ENCODE measurements around the gene PGA4. TPM values are rescaled to one million over a fixed set of nuclear protein-coding genes. Genes with fewer than 3 reads are reported as not detected.

Gene PGA4
- total RNA-seq, 1 experiment from 2014 or later, result not detected

- Histone ChIP-seq H3K4me3 (no peak overlapping the region), H3K4me1 (no peaks in the 10 kb centered on the region), H3K27me3 (no peaks in the 10 kb centered on the region), H3K27ac (no peak overlapping the region), H3K9me3 (replicated peaks) (no peaks in the 10 kb centered on the region), H3K36me3 (no peaks in the 10 kb centered on the region)
- no peak for DNase-seq
Observed at GRCh38 chr11:61274084-61274483, 51.9 kb downstream of the PGA4 start.

- DNase-seq, result no peak
- Histone ChIP-seq H3K27me3 (no peaks in the 10 kb centered on the region), H3K4me3 (no peak overlapping the region)
Observed at GRCh38 chr11:61275191-61275590, 53.0 kb downstream of the PGA4 start.

GRCh38 chr11:61277186-61278000, 55.2 kb downstream of the PGA4 start:
- DNase-seq, result no peak
- Histone ChIP-seq H3K27me3 (no peaks in the 10 kb centered on the region), H3K36me3 (no peaks in the 10 kb centered on the region), H3K4me1 (no peaks in the 10 kb centered on the region), H3K4me3 (no peak overlapping the region), H3K9me3 (replicated peaks) (no peaks in the 10 kb centered on the region), H3K27ac (no peak overlapping the region)

More at GRCh38 chr11:61275191-61275590, 53.0 kb downstream of the PGA4 start:
- Histone ChIP-seq H3K9me3 (replicated peaks) (no peaks in the 10 kb centered on the region), H3K36me3 (no peaks in the 10 kb centered on the region), H3K27ac (no peak overlapping the region), H3K4me1 (no peaks in the 10 kb centered on the region)

- H3K4me1 ChIP-seq, result no peaks in the 10 kb centered on the region
- DNase-seq, result no peak
- H3K9me3 ChIP-seq (replicated peaks), result no peaks in the 10 kb centered on the region
- H3K4me3 ChIP-seq, result no peak overlapping the region
- no peaks in the 10 kb centered on the region for H3K27me3 ChIP-seq
- no peak overlapping the region for H3K27ac ChIP-seq
- no peaks in the 10 kb centered on the region for H3K36me3 ChIP-seq
Observed at GRCh38 chr11:61278001-61278470, 55.9 kb downstream of the PGA4 start.

- no peak for DNase-seq
- Histone ChIP-seq H3K9me3 (replicated peaks) (no peaks in the 10 kb centered on the region), H3K27me3 (no peaks in the 10 kb centered on the region), H3K4me3 (no peak overlapping the region), H3K36me3 (no peaks in the 10 kb centered on the region), H3K27ac (no peak overlapping the region), H3K4me1 (no peaks in the 10 kb centered on the region)
Observed at GRCh38 chr11:61279934-61280659, 58.0 kb downstream of the PGA4 start.

GRCh38 chr11:61280883-61281580, 58.9 kb downstream of the PGA4 start:
- no peaks in the 10 kb centered on the region for H3K27me3 ChIP-seq

More at GRCh38 chr11:61280883-61281580, 58.9 kb downstream of the PGA4 start:
- H3K27ac ChIP-seq, result no peak overlapping the region
- H3K4me1 ChIP-seq, result no peaks in the 10 kb centered on the region
- no peak for DNase-seq
- H3K9me3 ChIP-seq (replicated peaks), result no peaks in the 10 kb centered on the region
- no peak overlapping the region for H3K4me3 ChIP-seq
- H3K36me3 ChIP-seq, result no peaks in the 10 kb centered on the region

Other genes with a start within 250 kb of the PGA4 start
- 0.04 TPM in 1 of 2 replicates, not detected in the other for gene CD5, start 119.9 kb upstream of the PGA4 start, total RNA-seq (2014; rRNA removed; shearing (Covaris generic))
- 11.6 and 12.1 TPM in 2 replicates for gene VPS37C, start 60.9 kb upstream of the PGA4 start, total RNA-seq (2014; rRNA removed; shearing (Covaris generic))
- not detected in 2 replicates for gene PGA3, start 18.8 kb upstream of the PGA4 start, total RNA-seq (2014; rRNA removed; shearing (Covaris generic))
- not detected in 2 replicates for gene PGA5, start 18.8 kb downstream of the PGA4 start, total RNA-seq (2014; rRNA removed; shearing (Covaris generic))
- 0.06 and 0.18 TPM in 2 replicates for gene VWCE, start 73.0 kb downstream of the PGA4 start, total RNA-seq (2014; rRNA removed; shearing (Covaris generic))
- 209 and 214 TPM in 2 replicates for gene DDB1, start 110.8 kb downstream of the PGA4 start, total RNA-seq (2014; rRNA removed; shearing (Covaris generic))
- gene TKFC, start 110.9 kb downstream of the PGA4 start, total RNA-seq (2014; rRNA removed; shearing (Covaris generic)), result 15.3 and 17.7 TPM in 2 replicates
- 9.9 and 10.7 TPM in 2 replicates for gene CYB561A3, start 139.5 kb downstream of the PGA4 start, total RNA-seq (2014; rRNA removed; shearing (Covaris generic))
- gene TMEM138, start 140.0 kb downstream of the PGA4 start, total RNA-seq (2014; rRNA removed; shearing (Covaris generic)), result 35.1 and 40.6 TPM in 2 replicates
- gene TMEM216, start 170.2 kb downstream of the PGA4 start, total RNA-seq (2014; rRNA removed; shearing (Covaris generic)), result 15.9 and 21.4 TPM in 2 replicates
- 56.0 and 65.5 TPM in 2 replicates for gene CPSF7, start 207.6 kb downstream of the PGA4 start, total RNA-seq (2014; rRNA removed; shearing (Covaris generic))
- gene SDHAF2, start 207.8 kb downstream of the PGA4 start, total RNA-seq (2014; rRNA removed; shearing (Covaris generic)), result 42.6 and 50.0 TPM in 2 replicates